ENCODE results near the gene CPD.
A peak's percentile ranks its signal among the peaks of the same experiment; 100 is the strongest.

CPD gene

DNA sequence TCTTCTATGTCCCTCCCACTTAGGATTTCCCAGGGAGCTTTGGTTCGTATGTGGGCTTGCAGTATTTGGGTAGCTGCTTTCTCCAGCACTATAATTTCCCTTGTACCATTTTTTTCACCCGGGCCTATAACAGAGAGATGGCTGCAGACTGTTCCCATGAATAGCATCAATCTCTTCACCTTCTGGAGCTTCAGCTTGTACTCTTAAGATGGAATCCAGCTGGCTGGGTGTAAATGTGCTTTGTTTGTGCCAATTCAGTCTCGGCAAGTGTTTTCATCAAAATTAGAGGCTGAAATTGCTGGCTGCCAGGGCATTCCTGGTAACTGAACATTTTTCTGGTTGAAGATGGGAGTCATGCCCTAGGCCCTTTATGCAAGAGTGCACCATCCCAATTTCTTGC lies 12.2 kb upstream of the CPD start:
- DNase-seq (ENCODE audit: low read depth): no peak
- TF ChIP-seq, protein P1, sequence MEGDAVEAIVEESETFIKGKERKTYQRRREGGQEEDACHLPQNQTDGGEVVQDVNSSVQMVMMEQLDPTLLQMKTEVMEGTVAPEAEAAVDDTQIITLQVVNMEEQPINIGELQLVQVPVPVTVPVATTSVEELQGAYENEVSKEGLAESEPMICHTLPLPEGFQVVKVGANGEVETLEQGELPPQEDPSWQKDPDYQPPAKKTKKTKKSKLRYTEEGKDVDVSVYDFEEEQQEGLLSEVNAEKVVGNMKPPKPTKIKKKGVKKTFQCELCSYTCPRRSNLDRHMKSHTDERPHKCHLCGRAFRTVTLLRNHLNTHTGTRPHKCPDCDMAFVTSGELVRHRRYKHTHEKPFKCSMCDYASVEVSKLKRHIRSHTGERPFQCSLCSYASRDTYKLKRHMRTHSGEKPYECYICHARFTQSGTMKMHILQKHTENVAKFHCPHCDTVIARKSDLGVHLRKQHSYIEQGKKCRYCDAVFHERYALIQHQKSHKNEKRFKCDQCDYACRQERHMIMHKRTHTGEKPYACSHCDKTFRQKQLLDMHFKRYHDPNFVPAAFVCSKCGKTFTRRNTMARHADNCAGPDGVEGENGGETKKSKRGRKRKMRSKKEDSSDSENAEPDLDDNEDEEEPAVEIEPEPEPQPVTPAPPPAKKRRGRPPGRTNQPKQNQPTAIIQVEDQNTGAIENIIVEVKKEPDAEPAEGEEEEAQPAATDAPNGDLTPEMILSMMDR (IDR thresholded peaks at IDR 0.05; ENCODE audit: insufficient read depth, low read depth, low read length, missing control alignments): no peak

DNA sequence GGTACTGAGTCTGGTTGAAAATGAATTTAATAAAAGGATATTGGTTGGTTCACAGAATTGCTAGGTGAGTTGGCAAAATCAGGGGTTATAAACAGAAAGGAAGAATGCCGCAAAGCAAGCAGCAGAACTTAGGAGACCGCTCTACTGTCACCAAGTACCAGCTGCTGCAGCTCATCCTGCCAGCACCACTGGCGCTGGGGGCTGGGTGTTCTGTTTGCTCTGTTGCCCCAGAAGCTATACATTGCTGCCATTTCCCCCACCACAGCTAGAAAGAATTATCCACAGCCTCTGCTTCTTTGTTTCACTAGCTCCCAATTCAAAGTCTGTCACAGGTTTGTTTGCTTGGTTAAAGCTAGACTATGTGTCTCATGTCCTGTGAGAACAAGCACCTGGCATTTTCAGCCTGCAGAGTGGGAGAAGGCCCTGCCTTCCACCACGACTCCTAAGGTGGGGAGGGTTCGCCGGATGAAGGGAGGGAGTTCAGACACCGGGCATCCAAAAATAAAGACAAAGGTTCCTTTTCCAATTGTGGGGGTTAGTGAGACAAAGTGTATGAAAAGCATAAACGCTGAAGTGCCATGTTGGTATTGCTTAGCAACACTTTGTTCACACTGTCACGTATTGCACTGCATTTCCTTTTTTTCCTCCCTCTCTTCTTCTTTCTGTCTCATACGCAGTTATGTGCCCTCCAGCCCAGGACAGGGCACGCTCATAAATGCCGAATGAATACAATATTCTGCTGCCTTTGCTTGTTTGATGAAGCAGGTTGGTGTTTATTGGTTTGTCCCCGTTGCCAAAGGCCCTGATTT lies 9.6 kb upstream of the CPD start:
- TF ChIP-seq, protein P1 (IDR thresholded peaks at IDR 0.05; ENCODE audit: insufficient read depth, low read depth, low read length, missing control alignments): no peak
- H3K4me3 ChIP-seq (ENCODE audit: low read length): no peak overlapping the region
- DNase-seq (ENCODE audit: low read depth): no peak

More for the DNA sequence above, 12.2 kb upstream of the CPD start:
- no peak overlapping the region for H3K4me3 ChIP-seq (ENCODE audit: low read length)

DNA sequence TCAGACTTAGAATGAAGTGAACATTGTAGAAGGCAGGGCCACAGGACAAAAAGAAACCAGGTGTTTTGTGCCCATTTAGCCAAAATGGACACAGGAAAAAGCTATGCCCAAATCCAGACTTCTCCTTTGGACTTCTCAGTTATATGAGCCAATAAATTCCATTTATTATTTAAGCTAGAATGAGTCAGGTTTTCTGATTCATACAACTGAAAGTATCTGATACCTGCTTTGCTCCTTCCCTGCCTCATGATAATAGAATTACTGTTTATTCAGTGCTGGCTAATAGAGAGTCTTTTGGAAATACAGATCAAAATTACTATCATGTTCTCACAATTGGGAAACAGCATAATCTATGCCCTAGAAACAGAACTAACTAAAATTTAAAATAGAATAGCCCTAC lies 8.7 kb upstream of the CPD start:
- peak; percentile 80 for DNase-seq (ENCODE audit: low read depth)
- H3K4me3 ChIP-seq (ENCODE audit: low read length): no peak overlapping the region
- TF ChIP-seq, protein P1 (IDR thresholded peaks at IDR 0.05; ENCODE audit: insufficient read depth, low read depth, low read length, missing control alignments): no peak

DNA sequence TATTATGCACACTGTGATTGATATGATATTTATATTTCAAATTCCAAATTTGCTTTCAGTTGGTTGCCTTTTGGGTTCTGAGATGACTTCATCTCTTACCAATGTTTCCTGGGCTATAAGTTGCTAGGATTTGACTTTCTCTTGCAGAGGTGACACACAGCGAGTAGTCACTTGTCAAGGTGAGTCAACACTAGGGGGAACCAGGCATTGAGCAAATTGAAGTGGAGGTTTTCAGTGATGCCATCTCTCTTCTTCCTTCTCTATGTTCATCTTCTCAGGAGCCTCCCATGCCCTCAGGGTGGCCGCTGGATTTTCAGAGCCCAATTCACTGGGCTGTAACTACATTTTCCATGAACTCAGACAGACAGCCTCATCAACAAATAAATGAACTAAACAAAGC lies 6.0 kb upstream of the CPD start:
- TF ChIP-seq, protein P1 (IDR thresholded peaks at IDR 0.05; ENCODE audit: insufficient read depth, low read depth, low read length, missing control alignments): peak; percentile 28
- peak; percentile 97 for DNase-seq (ENCODE audit: low read depth)
- no peak overlapping the region for H3K4me3 ChIP-seq (ENCODE audit: low read length)

DNA sequence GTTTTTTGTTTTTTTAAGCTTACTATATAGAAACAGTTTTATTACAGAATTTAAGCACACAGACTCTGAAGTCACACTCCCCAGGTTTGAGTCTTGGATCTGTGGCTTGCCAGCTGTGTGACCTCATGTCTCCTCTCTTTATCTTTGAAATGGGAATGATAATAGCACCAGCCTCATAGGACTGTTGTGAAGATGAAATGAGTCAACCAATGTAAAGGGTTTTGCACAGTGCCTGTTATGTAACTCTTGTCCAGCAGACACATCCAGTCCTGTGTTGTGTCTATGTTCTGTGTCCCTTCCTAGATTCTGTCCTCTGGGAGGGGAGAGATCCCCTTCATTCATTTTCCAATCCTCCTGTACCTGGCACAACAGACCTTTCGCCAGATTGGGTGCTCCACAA lies 3.1 kb upstream of the CPD start:
- peak; percentile 47 for DNase-seq (ENCODE audit: low read depth)
- H3K4me3 ChIP-seq (ENCODE audit: low read length): no peak overlapping the region
- TF ChIP-seq, protein P1 (IDR thresholded peaks at IDR 0.05; ENCODE audit: insufficient read depth, low read depth, low read length, missing control alignments): no peak

DNA sequence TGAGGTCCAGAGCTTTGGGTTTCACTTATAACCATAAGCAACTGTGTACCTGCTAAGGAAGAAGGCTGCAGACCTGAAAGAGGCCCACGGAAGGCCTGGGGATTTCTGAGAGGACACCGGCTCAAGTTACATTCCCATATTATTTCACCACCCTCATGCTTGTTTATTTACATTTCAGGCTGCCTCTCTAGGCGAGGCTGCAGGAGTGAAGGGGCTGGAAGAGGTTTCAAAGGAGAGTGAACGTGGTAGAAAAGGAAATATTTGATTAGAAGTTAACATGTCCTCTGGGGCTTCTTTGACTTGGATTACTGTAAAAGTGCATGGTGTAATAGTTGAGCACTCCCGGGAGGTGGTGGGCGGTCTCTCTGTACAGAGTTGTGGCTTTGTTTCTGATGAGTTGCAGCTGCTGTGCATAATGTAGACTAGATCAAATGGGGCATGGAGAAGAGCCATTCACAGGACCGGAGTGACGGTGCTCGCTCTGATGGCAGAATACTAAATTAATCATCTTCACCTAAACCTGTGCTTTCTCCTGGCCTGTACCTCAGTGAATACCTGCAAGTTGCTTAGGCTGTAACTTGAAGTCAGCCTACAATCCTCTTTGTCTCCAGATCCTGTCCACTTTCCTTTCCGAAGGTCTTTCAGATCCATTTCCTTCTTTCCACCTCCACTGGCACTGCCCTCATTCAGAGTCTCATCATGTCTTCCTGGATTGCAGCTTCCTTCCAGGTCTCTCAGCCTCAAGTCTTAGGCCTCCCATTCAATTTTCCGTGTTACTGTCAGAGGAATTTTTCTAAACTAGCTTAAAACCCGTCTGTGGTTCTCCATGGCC lies 1.9 kb upstream of the CPD start:
- no peak overlapping the region for H3K4me3 ChIP-seq (ENCODE audit: low read length)
- TF ChIP-seq, protein P1 (IDR thresholded peaks at IDR 0.05; ENCODE audit: insufficient read depth, low read depth, low read length, missing control alignments): no peak
- peak; percentile 63 for DNase-seq (ENCODE audit: low read depth)
